HL-60 (cell line): ENCODE data around the gene HHATL.

Source experiments
- DNase-seq, 2 experiments: peaks; one replicate each; pipeline ENCODE4 v3.0.0-alpha.2; 2010 to 2020; ENCODE audit warnings: low read depth in 1 of 2, low spot score in 1 of 2
- H3K27ac ChIP-seq: fragments of 250-450 bp; sonication (Bioruptor Pico); replicated peaks from 2 replicates; pipeline ENCODE4 v1.5.1; 2020; ENCODE audit warnings: mild to moderate bottlenecking, moderate library complexity
- H3K27me3 ChIP-seq: fragments of 250-450 bp; sonication (Bioruptor Pico); 2 replicates; pipeline ENCODE4 v1.5.1; 2021; ENCODE audit warnings: mild to moderate bottlenecking, moderate library complexity; ENCODE audit not compliant: insufficient read depth, poor library complexity, severe bottlenecking
- H3K4me3 ChIP-seq: replicated peaks from 2 replicates; pipeline ENCODE4 v1.5.1; 2011; ENCODE audit warnings: mild to moderate bottlenecking, control low read depth, low read length; ENCODE audit not compliant: insufficient read depth
- CTCF ChIP-seq: IDR thresholded peaks from one replicate; pipeline ENCODE4 v1.5.1; 2011; ENCODE audit warnings: low read length, control low read depth, inconsistent platforms; ENCODE audit not compliant: insufficient read depth
- GABPA ChIP-seq: IDR thresholded peaks from 2 replicates; pipeline ENCODE4 v1.6.1; 2012; ENCODE audit warnings: low read depth
- POLR2AphosphoS5 ChIP-seq: IDR thresholded peaks from 2 replicates; pipeline ENCODE4 v1.6.1; 2012; ENCODE audit warnings: low read depth
- REST ChIP-seq: IDR thresholded peaks from 2 replicates; pipeline ENCODE4 v1.6.1; 2012; ENCODE audit warnings: low read depth; ENCODE audit not compliant: insufficient replicate concordance
- SPI1 ChIP-seq: IDR thresholded peaks from 2 replicates; pipeline ENCODE4 v1.6.1; 2012; ENCODE audit warnings: low read depth, mild to moderate bottlenecking, borderline replicate concordance

Gene HHATL

GRCh38 chr3:42746455-42747450 is 44.2 kb upstream of the HHATL start:
- H3K4me3 ChIP-seq, result no peak overlapping the region
- no peak for TF ChIP-seq CTCF
- no peak for TF ChIP-seq POLR2AphosphoS5
- TF ChIP-seq SPI1, result no peak
- TF ChIP-seq REST, result no peak
- no peak for TF ChIP-seq GABPA
- H3K27ac ChIP-seq, result no peak overlapping the region
- H3K27me3 ChIP-seq, result no peaks in the 10 kb centered on the region
- no peak for DNase-seq

- Histone ChIP-seq H3K4me3 (no peak overlapping the region), H3K27ac (no peak overlapping the region), H3K27me3 (no peaks in the 10 kb centered on the region)
- TF ChIP-seq POLR2AphosphoS5 (no peak), SPI1 (no peak)
- no peak for DNase-seq
These were observed 43.3 kb upstream of the HHATL start for GRCh38 chr3:42745776-42746454.

- TF ChIP-seq SPI1 (no peak), POLR2AphosphoS5 (no peak), GABPA (no peak), CTCF (no peak), REST (no peak)
- H3K27me3 ChIP-seq, result no peaks in the 10 kb centered on the region
- no peak for DNase-seq
These were observed 42.7 kb upstream of the HHATL start for GRCh38 chr3:42745291-42745745.

GRCh38 chr3:42743204-42743995 is 40.8 kb upstream of the HHATL start:
- no peaks in the 10 kb centered on the region for H3K27me3 ChIP-seq
- no peak for DNase-seq
- TF ChIP-seq REST (no peak), CTCF (no peak), POLR2AphosphoS5 (no peak), GABPA (no peak), SPI1 (no peak)
- H3K27ac ChIP-seq, result no peak overlapping the region
- H3K4me3 ChIP-seq, result no peak overlapping the region

More at GRCh38 chr3:42745291-42745745, 42.7 kb upstream of the HHATL start:
- H3K27ac ChIP-seq, result no peak overlapping the region
- H3K4me3 ChIP-seq, result no peak overlapping the region
